Posterior cingulate gyrus (tissue), 11 donors: ENCODE measurements around the gene F12.

Source experiments
- DNase-seq, 10 donors: peaks; one replicate each; pipeline versions ENCODE4 v3.0.0 to v3.0.0-alpha.2; 2020 to 2021; ENCODE audit warnings: mixed read lengths in 3 of 10
- intact Hi-C: fragments of 100-400 bp; cut with DNase I; formaldehyde crosslinking; loops from one replicate; pipeline ENCODE4 v1.15.1; 2023

The F12 gene

GRCh38 chr5:177409043-177409801 lies at the start of gene F12:
F12 (minus strand) TSS chr5:177409564; CDS start chr5:177409527, 37 bp downstream.
- intact Hi-C loops, result no loop called here

GRCh38 chr5:177458912-177459350 lies 49.6 kb upstream of the F12 start:
- intact Hi-C loops, result loop anchor here (10.0 kb wide), 1 partner anchor 144 kb away; the partner anchor contains the start of gene MXD3
- peak in 8 of 10 donors; percentile 51 to 95 (median 71) for DNase-seq

More at GRCh38 chr5:177409043-177409801, at the start of gene F12:
- DNase-seq, result peak in 1 of 10 donors; percentile 77

GRCh38 chr5:177457852-177458681 lies 48.7 kb upstream of the F12 start:
- intact Hi-C loops, result loop anchor here (10.0 kb wide), 1 partner anchor 143 kb away; the partner anchor contains the start of gene MXD3
- no peak for DNase-seq

- peak; percentile 65 to 98 (median 86) for DNase-seq
- intact Hi-C loops, result loop anchor here (1.0 to 10.0 kb wide), 3 partner anchors 44 to 142 kb away; partner anchors contain the start of gene MXD3
These were observed 47.9 kb upstream of the F12 start for GRCh38 chr5:177456976-177457851.

- no peak for DNase-seq
These were observed 47.2 kb upstream of the F12 start for GRCh38 chr5:177456591-177456964.

GRCh38 chr5:177455661-177456590 lies 46.6 kb upstream of the F12 start:
- DNase-seq, result peak; percentile 73 to 97 (median 89)
- intact Hi-C loops, result loop anchor here (1.0 to 10.0 kb wide), 4 partner anchors 29 to 141 kb away; partner anchors contain the start of genes GRK6 and MXD3

More at GRCh38 chr5:177456591-177456964, 47.2 kb upstream of the F12 start:
- intact Hi-C loops, result loop anchor here (1.0 to 10.0 kb wide), 3 partner anchors 45 to 142 kb away; partner anchors contain the start of gene MXD3

- intact Hi-C loops, result loop anchor here (2.0 to 10.0 kb wide), 2 partner anchors 28 to 140 kb away; partner anchors contain the start of genes GRK6 and MXD3
- peak; percentile 49 to 96 (median 72) for DNase-seq
These were observed 45.8 kb upstream of the F12 start for GRCh38 chr5:177455036-177455660.

GRCh38 chr5:177454397-177455035 lies 45.2 kb upstream of the F12 start:
- intact Hi-C loops, result loop anchor here (2.0 to 10.0 kb wide), 2 partner anchors 28 to 140 kb away; partner anchors contain the start of genes GRK6 and MXD3
- DNase-seq, result peak; percentile 80 to 98 (median 90)

GRCh38 chr5:177453852-177454396 lies 44.6 kb upstream of the F12 start:
- peak in 6 of 10 donors; percentile 36 to 92 (median 52) for DNase-seq
- intact Hi-C loops, result loop anchor here (2.0 to 10.0 kb wide), 2 partner anchors 27 to 139 kb away; partner anchors contain the start of genes GRK6 and MXD3

GRCh38 chr5:177452688-177453638 lies 43.6 kb upstream of the F12 start:
- DNase-seq, result peak in 8 of 10 donors; percentile 40 to 91 (median 65)
- intact Hi-C loops, result loop anchor here (10.0 kb wide), 1 partner anchor 138 kb away; the partner anchor contains the start of gene MXD3

GRCh38 chr5:177450667-177451424 lies 41.5 kb upstream of the F12 start:
- intact Hi-C loops, result loop anchor here (10.0 kb wide), 1 partner anchor 136 kb away; the partner anchor contains the start of gene MXD3
- DNase-seq, result peak in 2 of 10 donors; percentile 44 to 89

GRCh38 chr5:177449140-177450061 lies 40.0 kb upstream of the F12 start:
- intact Hi-C loops, result loop anchor here (5.0 to 10.0 kb wide), 2 partner anchors 135 to 317 kb away; partner anchors contain the start of genes MXD3 and NSD1
- no peak for DNase-seq

GRCh38 chr5:177448244-177448950 lies 39.0 kb upstream of the F12 start:
- intact Hi-C loops, result loop anchor here (5.0 kb wide), 1 partner anchor 316 kb away; the partner anchor contains the start of gene NSD1
- no peak for DNase-seq
